IPS-11a (cell line): ENCODE results near the gene ACKR4.
"Not testable (repeated sequence)": the region's sequence is repeated elsewhere in the genome, so short reads cannot be mapped to it uniquely, and the experiment has no call there.

Source experiments
- H3K4me3 ChIP-seq: one replicate; pipeline ENCODE4 v1.5.1; 2013; ENCODE audit warnings: low read depth, low read length, control low read depth

Gene ACKR4

GRCh38 chr3:132638706-132639105 is 41.6 kb downstream of the ACKR4 start:
- no peak overlapping the region for H3K4me3 ChIP-seq

GRCh38 chr3:132641427-132641826 is 44.4 kb downstream of the ACKR4 start:
- not testable (repeated sequence) for H3K4me3 ChIP-seq

GRCh38 chr3:132641837-132642538 is 44.9 kb downstream of the ACKR4 start:
- H3K4me3 ChIP-seq, result no peak overlapping the region

GRCh38 chr3:132642539-132642847 is 45.4 kb downstream of the ACKR4 start:
- H3K4me3 ChIP-seq, result no peak overlapping the region

GRCh38 chr3:132643366-132643765 is 46.3 kb downstream of the ACKR4 start:
- H3K4me3 ChIP-seq, result no peak overlapping the region

- no peak overlapping the region for H3K4me3 ChIP-seq
These were observed 48.0 kb downstream of the ACKR4 start for GRCh38 chr3:132645058-132645457.

GRCh38 chr3:132650153-132650552 is 53.1 kb downstream of the ACKR4 start:
- H3K4me3 ChIP-seq, result no peak overlapping the region
